ENCODE data around the gene SF3B4. TPM values are rescaled to one million over a fixed set of nuclear protein-coding genes. Genes with fewer than 3 reads are reported as not detected.

SF3B4 gene
- total RNA-seq, 4 donors from 2014 or later: 12.1 to 21.6 (median 14.0) TPM

DNA sequence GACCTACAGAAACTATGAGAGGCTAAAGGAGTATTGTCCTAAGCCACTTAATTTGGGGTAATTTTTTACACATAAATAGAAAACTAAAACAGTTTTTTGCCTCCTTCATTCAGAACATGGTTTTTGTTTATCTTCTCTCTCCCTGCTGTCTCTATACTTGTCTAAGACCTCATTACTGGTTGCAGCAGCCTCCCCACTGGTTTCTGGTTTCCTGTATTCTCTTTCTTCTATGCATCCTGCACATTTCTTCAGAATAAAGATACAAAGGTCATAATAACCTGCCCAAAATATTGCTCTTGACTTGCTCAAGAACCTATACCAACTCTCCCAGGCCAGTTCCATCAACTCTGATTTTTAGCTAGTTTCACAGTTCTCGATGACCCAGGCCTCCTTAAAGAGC lies 48.0 kb downstream of the SF3B4 start:
- no peak overlapping the region for H3K27ac ChIP-seq (replicated peaks in 1 of 4)
- H3K4me1 ChIP-seq: peaks cover 12 to 18% (median 14%) of the 10 kb centered on the region in 4 donors
- intact Hi-C loops (cut with DNase I): no loop called here
- no peak for TF ChIP-seq EP300 (IDR thresholded peaks at IDR 0.05)
- no peak overlapping the region for H3K4me3 ChIP-seq
- H3K27me3 ChIP-seq: no peaks in the 10 kb centered on the region
- H3K36me3 ChIP-seq: no peaks in the 10 kb centered on the region
- WGBS: 100% methylated on average over 1 of the region's 1 CpG
- no peak for DNase-seq (ENCODE audit: extremely low spot score)
- H3K9me3 ChIP-seq: no peaks in the 10 kb centered on the region

DNA sequence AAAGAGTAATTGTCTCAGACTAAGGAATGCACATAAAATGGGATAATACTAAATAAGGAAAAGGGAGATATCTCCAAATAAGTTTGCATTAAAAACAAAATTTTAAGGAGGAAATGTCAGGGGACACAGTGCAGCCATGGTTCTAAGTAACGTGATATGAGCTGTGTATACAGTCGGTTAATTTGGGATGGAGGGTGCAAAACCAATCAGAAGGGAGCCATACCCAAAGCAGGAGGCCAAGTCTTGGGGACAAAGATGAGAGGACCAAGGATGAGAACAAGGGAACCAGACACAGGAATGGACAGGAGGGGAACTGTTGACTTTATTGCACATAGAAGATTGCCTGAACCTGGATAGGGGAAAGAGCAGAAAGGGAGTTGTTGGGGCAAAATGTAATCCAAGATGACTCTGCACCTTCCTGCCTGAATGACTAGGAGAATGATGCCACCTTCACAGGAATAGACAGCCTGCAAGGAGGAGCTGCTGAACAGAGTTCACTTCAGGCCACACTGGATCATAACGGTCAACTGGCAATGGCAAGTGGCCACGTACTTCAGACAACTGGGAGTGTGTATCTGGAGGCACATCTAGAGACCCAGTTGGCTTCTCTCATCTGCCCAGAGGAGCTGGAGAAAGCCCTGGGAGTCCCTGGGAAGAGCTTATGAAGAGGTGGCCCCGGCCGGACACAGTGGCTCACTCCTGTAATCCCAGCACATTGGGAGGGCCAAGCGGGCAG lies 50.2 kb downstream of the SF3B4 start:
- 98% methylated on average over 7 of the region's 7 CpGs for WGBS
- Histone ChIP-seq H3K4me1 (no peaks in the 10 kb centered on the region), H3K4me3 (no peak overlapping the region), H3K36me3 (no peaks in the 10 kb centered on the region), H3K9me3 (no peaks in the 10 kb centered on the region), H3K27me3 (no peaks in the 10 kb centered on the region), H3K27ac (replicated peaks in 1 of 4) (no peak overlapping the region)
- TF ChIP-seq POLR2A (IDR thresholded peaks at IDR 0.05; ENCODE audit: low read depth) (no peak), POLR2AphosphoS5 (IDR thresholded peaks at IDR 0.05) (peak in 1 of 2 donors; percentile 37)
- intact Hi-C loops (cut with DNase I): no loop called here
- no peak for DNase-seq (ENCODE audit: extremely low spot score)

Other genes starting within 250 kb of the SF3B4 start
- gene FCGR1A, start 145.1 kb downstream of the SF3B4 start, total RNA-seq: 10 to 100 TPM in 1 of 4 donors, 1 to 10 TPM in 2, under 1 TPM in 1; 0.17 to 23.2 (median 3.6) TPM
- 10 to 100 TPM; 31.1 to 45.8 (median 41.6) TPM for gene BOLA1, start 28.2 kb downstream of the SF3B4 start, total RNA-seq
- gene SV2A, start 10.0 kb downstream of the SF3B4 start, total RNA-seq: 1 to 10 TPM; 3.3 to 8.6 (median 5.5) TPM
- gene MTMR11, start 9.1 kb upstream of the SF3B4 start, total RNA-seq: 10 to 100 TPM in 2 of 4 donors, 1 to 10 TPM in 2; 7.3 to 15.0 (median 10.5) TPM
- gene OTUD7B, start 82.9 kb upstream of the SF3B4 start, total RNA-seq: 10 to 100 TPM; 23.7 to 41.1 (median 30.4) TPM
- 10 to 100 TPM; 38.9 to 56.5 (median 44.9) TPM for gene VPS45, start 140.0 kb upstream of the SF3B4 start, total RNA-seq
- 100 to 1,000 TPM; 294 to 426 (median 337) TPM for gene PLEKHO1, start 222.1 kb upstream of the SF3B4 start, total RNA-seq